ENCODE measurements around the gene LY6G5C. TPM values are rescaled to one million over a fixed set of nuclear protein-coding genes. Genes with fewer than 3 reads are reported as not detected.

Gene LY6G5C, protein sequence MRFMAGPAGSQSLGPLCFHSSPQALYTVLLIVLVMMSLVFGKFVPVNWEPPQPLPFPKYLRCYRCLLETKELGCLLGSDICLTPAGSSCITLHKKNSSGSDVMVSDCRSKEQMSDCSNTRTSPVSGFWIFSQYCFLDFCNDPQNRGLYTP
- not detected in 2 replicates for total RNA-seq (2014; rRNA removed; shearing (Covaris generic))

DNA sequence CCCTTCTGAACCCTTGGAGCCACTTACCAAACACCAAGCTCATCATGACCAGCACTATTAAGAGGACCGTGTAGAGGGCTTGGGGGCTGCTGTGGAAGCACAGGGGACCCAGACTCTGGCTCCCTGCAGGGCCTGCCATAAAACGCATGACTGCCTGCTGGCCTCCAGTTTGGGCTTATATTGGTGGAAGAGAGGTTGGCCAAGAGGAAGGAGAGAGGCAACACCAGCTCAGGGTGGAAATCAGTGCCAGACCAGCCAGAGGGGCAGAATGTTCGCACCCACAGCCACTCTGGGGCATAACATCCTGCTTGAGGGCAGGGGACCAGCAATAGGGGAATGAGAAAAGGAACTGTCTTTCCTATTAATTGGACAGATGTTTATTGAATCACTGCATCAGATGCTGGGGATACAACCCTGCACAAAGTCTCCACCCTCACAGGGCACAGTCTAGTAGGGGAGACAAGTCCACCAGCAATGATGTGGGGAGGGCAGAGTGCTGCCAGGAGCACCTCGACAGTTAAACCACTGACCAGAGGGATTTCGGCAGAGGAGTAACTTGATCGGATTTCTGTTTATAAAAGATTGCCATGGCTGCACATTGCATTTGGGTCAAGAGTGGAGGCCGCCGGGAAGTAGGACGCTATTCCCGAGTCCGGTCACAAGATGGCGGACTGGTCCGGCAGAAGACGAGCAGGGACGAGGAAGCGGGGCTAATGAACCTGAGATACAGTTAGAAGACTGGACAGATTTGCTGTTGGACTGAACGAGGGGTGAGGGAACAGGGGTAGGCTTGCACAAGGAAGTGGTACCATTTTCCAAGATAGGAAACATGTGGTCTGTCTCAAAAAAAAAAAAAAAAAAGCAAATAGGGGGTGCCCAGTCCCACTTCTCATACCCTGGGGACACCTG is at the start of gene LY6G5C:
Gene LY6G5C (minus strand): TSS at position 842 of the 909 bp plus-strand sequence. CDS start 694 bp downstream, at position 148.
- DNase-seq (ENCODE audit: low spot score) = peak; percentile 52

- peak; percentile 87 for DNase-seq (ENCODE audit: low spot score)
These were observed 49.2 kb upstream of the LY6G5C start for GRCh38 chr6:31729979-31730630.

DNA sequence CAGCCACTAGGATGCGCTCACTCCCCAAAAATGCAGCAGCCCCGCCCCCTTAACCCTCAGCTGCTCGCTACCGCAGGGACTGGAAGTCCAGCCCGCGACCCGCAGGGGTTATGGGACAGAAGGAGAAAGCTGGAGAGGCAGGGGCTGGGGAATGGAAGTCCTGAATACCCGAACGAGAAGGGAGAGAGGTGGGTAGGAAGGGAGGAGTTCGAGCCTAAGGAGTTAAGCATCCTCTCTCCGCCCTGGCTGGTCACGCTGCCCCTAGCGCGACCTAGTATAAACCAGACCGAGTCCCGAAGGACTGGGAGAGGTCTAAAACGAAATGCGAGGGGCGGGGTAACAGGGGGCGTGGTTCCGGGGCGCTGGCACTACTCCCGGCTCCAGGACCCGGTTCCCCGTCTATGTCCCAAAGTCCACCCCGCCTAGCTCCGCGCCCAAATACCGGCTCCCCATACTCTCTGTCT is 48.7 kb upstream of the LY6G5C start:
- peak; percentile 87 for DNase-seq (ENCODE audit: low spot score)

GRCh38 chr6:31728767-31729514 is 48.1 kb upstream of the LY6G5C start, which contains the start of gene DDAH2:
TSS of gene DDAH2 (minus strand) at chr6:31729299. CDS start at chr6:31729161, 138 bp downstream.
- DNase-seq (ENCODE audit: low spot score) = no peak

DNA sequence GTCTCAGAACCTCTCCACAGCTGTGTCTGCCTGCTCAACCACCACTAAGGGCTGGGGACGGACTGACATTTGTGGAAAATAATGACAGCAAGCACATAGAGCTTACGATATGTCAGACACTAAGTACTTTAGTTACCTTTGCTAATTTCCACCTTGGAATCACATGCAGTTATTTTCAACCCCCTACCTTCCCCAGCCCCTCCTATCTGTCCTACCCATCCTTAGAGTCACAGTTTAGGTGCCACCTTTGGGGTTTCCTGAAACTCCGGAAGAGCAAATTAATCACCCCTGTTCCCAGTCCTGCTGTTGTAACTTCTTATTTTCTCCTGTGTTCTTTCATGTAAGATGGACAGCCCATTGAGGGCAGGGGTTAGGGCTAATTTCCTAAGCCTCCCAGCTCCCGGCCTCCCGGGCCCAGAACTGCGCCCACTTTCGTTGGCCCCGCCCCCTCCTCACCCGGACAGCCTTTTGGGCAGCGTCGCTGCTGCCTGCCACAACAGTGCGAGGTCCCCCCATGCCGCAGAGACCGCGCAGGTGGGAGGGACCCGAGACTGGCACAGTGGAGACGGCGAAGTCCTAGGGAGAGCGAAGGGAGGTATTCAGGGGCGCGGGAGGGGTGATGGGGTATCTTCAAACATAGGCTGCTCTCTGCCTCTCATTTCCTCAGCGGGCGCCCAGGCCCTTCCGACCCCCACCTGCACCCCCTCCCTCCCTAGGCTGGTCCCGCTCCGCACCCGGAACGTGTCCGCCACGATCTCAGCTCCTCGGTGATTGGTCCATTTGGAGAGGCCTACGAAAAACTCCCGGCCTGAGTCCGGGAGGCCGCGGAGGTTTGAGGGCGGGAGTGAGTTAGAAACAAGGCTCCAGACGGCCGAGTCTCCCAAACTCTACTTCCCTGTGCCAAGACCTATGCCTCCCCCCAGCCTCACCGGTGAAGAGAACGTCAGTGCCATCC is 47.1 kb upstream of the LY6G5C start:
- no peak for DNase-seq (ENCODE audit: low spot score)

GRCh38 chr6:31727034-31727716 is 46.3 kb upstream of the LY6G5C start:
- no peak for DNase-seq (ENCODE audit: low spot score)

GRCh38 chr6:31725502-31726350 is 44.9 kb upstream of the LY6G5C start:
- DNase-seq (ENCODE audit: low spot score) = no peak

- no peak for DNase-seq (ENCODE audit: low spot score)
These were observed 43.3 kb upstream of the LY6G5C start for GRCh38 chr6:31723980-31724691.

DNA sequence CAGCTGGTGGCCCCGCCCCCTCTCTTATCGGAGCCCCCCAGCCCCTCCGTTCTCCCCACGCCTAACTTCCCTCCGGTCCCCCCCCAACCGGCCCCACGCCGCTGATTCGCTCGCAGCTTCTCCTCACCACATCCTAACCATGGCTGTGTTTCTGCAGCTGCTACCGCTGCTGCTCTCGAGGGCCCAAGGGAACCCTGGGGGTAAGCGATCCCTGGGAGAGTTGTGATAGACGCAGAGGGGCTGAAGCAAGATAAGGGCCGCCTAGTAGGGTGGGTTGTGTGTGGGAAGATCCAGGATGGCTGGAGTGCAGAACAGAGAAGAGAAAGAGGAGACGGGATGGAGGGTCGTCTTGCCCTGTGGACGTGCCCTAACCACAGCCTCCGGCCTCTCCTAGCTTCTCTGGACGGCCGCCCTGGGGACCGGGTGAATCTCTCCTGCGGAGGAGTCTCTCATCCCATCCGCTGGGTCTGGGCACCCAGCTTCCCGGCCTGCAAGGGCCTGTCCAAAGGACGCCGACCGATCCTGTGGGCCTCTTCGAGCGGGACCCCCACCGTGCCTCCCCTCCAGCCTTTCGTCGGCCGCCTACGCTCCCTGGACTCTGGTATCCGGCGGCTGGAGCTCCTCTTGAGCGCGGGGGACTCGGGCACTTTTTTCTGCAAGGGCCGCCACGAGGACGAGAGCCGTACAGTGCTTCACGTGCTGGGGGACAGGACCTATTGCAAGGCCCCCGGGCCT is 42.5 kb upstream of the LY6G5C start, which contains the start of gene MPIG6B:
Gene MPIG6B (plus strand): TSS at position 129 of the 735 bp plus-strand sequence. CDS start 11 bp downstream, at position 140.
- no peak for DNase-seq (ENCODE audit: low spot score)

DNA sequence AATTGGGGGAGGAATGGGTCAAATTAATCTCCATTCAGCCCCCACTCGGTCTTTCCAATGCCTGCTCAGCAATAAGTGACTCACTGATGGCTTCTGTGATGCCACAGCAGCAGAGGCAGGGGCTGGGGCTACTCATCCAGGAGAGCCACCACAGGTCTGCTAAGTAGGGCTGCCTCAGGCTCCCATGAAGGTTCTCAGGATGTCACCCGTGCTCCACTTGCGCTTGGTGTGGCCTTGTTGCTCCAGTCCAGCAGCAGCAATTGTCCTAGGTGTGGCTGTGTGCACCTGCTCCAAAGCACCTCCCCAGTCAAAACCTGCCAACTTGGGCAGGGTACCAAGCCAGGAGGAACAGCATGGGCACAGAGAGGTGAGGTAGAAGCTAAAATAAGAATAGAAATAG is 41.3 kb upstream of the LY6G5C start:
- DNase-seq (ENCODE audit: low spot score) = no peak

GRCh38 chr6:31721351-31722020 is 40.6 kb upstream of the LY6G5C start, which contains the start of gene LY6G6C:
TSS of gene LY6G6C (minus strand) at chr6:31721746. CDS start at chr6:31721679, 67 bp downstream.
- DNase-seq (ENCODE audit: low spot score) = no peak

GRCh38 chr6:31720196-31720770 is 39.4 kb upstream of the LY6G5C start:
- no peak for DNase-seq (ENCODE audit: low spot score)

DNA sequence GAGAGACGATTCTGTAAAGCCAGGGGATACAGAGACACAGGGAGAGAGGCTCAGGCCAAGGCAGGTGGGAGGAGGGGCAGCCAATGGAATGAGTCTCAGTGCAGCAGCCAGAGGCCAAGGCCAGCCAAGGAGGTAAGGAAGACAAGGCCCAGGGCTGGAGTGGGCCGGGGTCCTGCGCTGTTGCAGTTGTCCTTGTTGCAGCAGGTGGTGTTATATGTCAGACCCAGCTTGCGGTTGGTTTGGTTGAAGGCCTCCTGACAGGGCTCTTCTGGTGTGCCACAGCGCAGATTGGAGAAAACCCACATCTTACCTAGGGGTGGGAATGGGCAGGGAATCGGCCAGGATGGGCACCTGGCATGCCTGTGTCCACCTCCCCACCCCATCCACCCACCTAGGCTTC is 38.1 kb upstream of the LY6G5C start:
- no peak for DNase-seq (ENCODE audit: low spot score)

DNA sequence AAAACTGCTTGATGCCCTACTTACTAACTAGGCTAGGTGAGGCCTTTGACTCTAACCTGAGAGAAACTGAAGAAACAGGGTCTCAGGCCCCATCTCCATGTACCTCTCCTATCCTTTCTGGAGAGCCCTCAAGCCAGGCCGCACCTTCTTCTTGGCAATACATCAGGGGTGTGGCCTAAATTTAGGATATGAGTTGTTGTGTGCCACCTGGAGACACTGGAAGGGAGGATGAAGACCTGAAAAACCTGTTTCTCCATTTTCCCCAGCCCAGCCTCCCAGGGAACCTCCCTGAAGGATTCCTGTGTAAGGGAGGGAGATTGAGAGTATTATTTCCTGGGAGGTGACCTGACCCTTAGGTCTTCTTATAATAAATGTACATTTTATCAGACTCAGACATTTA is 37.4 kb upstream of the LY6G5C start:
- no peak for DNase-seq (ENCODE audit: low spot score)

DNA sequence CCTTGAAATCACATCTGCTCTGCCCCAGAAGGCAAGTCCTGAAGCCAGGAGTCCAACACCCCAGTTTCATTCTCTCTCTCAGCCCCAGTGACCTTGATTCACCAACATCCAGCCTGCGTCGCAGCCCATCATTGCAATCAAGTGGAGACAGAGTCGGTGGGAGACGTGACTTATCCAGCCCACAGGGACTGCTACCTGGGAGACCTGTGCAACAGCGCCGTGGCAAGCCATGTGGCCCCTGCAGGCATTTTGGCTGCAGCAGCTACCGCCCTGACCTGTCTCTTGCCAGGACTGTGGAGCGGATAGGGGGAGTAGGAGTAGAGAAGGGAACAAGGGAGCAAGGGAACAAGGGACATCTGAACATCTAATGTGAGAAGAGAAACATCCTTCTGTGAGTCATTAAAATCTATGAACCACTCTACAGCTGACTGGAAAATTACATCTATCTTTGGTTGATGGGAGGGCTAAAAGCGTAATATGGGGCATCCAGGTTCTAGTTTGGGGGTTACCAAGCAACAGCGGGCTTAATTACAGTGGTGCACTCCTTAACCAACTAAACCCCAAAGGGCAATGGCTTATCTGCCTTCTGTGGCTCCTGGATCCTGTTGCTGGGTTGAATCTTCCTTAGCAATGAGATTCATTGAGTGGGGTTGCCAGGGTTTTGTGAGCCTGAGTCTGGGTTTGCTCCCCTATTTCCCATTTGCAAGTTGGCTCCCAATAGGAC is 36.8 kb upstream of the LY6G5C start:
- DNase-seq (ENCODE audit: low spot score) = no peak
